Measurements from ENCODE around the gene CDK18. TPM values are rescaled to one million over a fixed set of nuclear protein-coding genes. Genes with fewer than 3 reads are reported as not detected.

CDK18 gene
- total RNA-seq, 1 experiment from 2014 or later, result 38.5 TPM

- WGBS (ENCODE audit: extremely low coverage, insufficient read length, low lambda C conversion rate), result no CpG with 5 or more reads among the region's 3 CpGs
- Histone ChIP-seq H3K9ac (ENCODE audit: extremely low read depth, insufficient read length, low read length) (no peak overlapping the region), H2AFZ (ENCODE audit: low read length) (no peak overlapping the region), H3K14ac (ENCODE audit: insufficient read depth, low read length) (no peak overlapping the region), H3K27ac (ENCODE audit: insufficient read length, low read depth, low read length) (no peak overlapping the region), H3K4me1 (ENCODE audit: insufficient read depth, low read length) (no peaks in the 10 kb centered on the region; the same call in 1 of the 2 replicates), H3K18ac (ENCODE audit: insufficient read length, low read depth, low read length) (no peak overlapping the region), H3K27me3 (ENCODE audit: insufficient read depth, low read length) (no peaks in the 10 kb centered on the region; the same call in 1 of the 2 replicates), H4K20me1 (ENCODE audit: control insufficient read depth, insufficient read depth, insufficient read length) (no peaks in the 10 kb centered on the region), H3K4me2 (ENCODE audit: insufficient read depth, insufficient read length, low read length) (no peak overlapping the region), H2BK15ac (ENCODE audit: low read depth, low read length) (no peak overlapping the region), H4K91ac (ENCODE audit: insufficient read length, low read depth, low read length) (no peak overlapping the region), H3K23ac (ENCODE audit: insufficient read length, low read depth, low read length) (no peak overlapping the region), H2BK20ac (ENCODE audit: low read depth, low read length, poor library complexity, severe bottlenecking) (no peak overlapping the region), H3K56ac (ENCODE audit: insufficient read length, low read depth, low read length) (no peak overlapping the region), H2AK5ac (ENCODE audit: insufficient read length, low read length) (no peak overlapping the region), H3K4ac (ENCODE audit: low read depth, low read length) (no peak overlapping the region), H3K79me1 (ENCODE audit: insufficient read depth, low read depth, low read length, poor library complexity, severe bottlenecking) (no peaks in the 10 kb centered on the region), H4K5ac (ENCODE audit: insufficient read length, low read depth, low read length) (no peak overlapping the region), H2BK12ac (ENCODE audit: insufficient read length, low read depth, low read length) (no peak overlapping the region), H3K79me2 (ENCODE audit: insufficient read depth, low read length) (no peaks in the 10 kb centered on the region), H2BK120ac (ENCODE audit: low read depth, low read length, poor library complexity, severe bottlenecking) (no peak overlapping the region), H2BK5ac (ENCODE audit: insufficient read length, low read length) (no peak overlapping the region), H4K8ac (replicated peaks; ENCODE audit: insufficient read length, low read depth, low read length) (no peak overlapping the region), H3T11ph (ENCODE audit: low read length) (no peak overlapping the region), H3K23me2 (ENCODE audit: insufficient read length, low read depth, low read length, poor library complexity, severe bottlenecking) (no peaks in the 10 kb centered on the region), H3K9me3 (ENCODE audit: control insufficient read depth, low read depth, low read length) (no peaks in the 10 kb centered on the region)
- Mint-ChIP-seq H3K4me3 (no peak overlapping the region), H3K27me3 (ENCODE audit: low read depth) (peaks cover 52% of the 10 kb centered on the region), H3K36me3 (ENCODE audit: insufficient read depth in 1 of 3, low read depth in 3 of 3) (no peaks in the 10 kb centered on the region), H3K4me1 (peaks cover 17 to 26% of the 10 kb centered on the region in 2 experiments), H3K27ac (no peak overlapping the region), H3K9me3 (no peaks in the 10 kb centered on the region)
- no peak for DNase-seq
- TF ChIP-seq, protein P1, sequence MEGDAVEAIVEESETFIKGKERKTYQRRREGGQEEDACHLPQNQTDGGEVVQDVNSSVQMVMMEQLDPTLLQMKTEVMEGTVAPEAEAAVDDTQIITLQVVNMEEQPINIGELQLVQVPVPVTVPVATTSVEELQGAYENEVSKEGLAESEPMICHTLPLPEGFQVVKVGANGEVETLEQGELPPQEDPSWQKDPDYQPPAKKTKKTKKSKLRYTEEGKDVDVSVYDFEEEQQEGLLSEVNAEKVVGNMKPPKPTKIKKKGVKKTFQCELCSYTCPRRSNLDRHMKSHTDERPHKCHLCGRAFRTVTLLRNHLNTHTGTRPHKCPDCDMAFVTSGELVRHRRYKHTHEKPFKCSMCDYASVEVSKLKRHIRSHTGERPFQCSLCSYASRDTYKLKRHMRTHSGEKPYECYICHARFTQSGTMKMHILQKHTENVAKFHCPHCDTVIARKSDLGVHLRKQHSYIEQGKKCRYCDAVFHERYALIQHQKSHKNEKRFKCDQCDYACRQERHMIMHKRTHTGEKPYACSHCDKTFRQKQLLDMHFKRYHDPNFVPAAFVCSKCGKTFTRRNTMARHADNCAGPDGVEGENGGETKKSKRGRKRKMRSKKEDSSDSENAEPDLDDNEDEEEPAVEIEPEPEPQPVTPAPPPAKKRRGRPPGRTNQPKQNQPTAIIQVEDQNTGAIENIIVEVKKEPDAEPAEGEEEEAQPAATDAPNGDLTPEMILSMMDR (conservative IDR thresholded peaks at IDR 0.05), result no peak
These were observed 76.4 kb downstream of the CDK18 start for GRCh38 chr1:205580923-205581180.
